H1 (cell line): Measurements from ENCODE around the gene ICAM5.

Source experiments
- CEBPB ChIP-seq: IDR thresholded peaks from 2 replicates; pipeline ENCODE4 v1.6.1; 2012; ENCODE audit warnings: low read depth, low read length
- CTCF ChIP-seq, 3 experiments: IDR thresholded peaks; 1 replicate in 2 of 3; 2 replicates in 1 of 3; pipeline versions ENCODE4 v1.5.1 to v1.6.1; 2011; ENCODE audit warnings: low read length in 3 of 3, mild to moderate bottlenecking in 3 of 3, inconsistent platforms in 2 of 3, low read depth in 1 of 3, moderate library complexity in 1 of 3; ENCODE audit not compliant: insufficient read depth in 1 of 3; ENCODE audit errors: control extremely low read depth in 1 of 3
- EZH2 ChIP-seq: fragments of 200-600 bp; sonication (generic); IDR thresholded peaks from 2 replicates; pipeline ENCODE4 v1.7.1; 2012; ENCODE audit warnings: low read depth, mild to moderate bottlenecking, moderate library complexity, low read length, inconsistent platforms; ENCODE audit not compliant: severe bottlenecking
- JUND ChIP-seq: IDR thresholded peaks from 2 replicates; pipeline ENCODE4 v1.6.1; 2011; ENCODE audit warnings: mild to moderate bottlenecking, improper control_type of control experiment, low read length
- KDM1A ChIP-seq: fragments of 200-600, 300-600 bp; sonication (generic); IDR thresholded peaks from 2 replicates; pipeline ENCODE4 v1.7.1; 2016; ENCODE audit warnings: mild to moderate bottlenecking, low read length, borderline replicate concordance
- MAX ChIP-seq: IDR thresholded peaks from 2 replicates; pipeline ENCODE4 v1.6.1; 2012; ENCODE audit warnings: inconsistent platforms
- SIN3A ChIP-seq, 2 experiments: IDR thresholded peaks in 1 of 2; conservative IDR thresholded peaks in 1 of 2; 2 replicates each; pipeline ENCODE4 v1.6.1; 2011 to 2012; ENCODE audit warnings: low read length in 2 of 2, improper control_type of control experiment in 1 of 2, low read depth in 1 of 2, mild to moderate bottlenecking in 1 of 2
- SRF ChIP-seq: IDR thresholded peaks from 2 replicates; pipeline ENCODE4 v1.6.1; 2011; ENCODE audit warnings: mild to moderate bottlenecking, low read depth, low read length, moderate library complexity
- SUZ12 ChIP-seq: fragments of 200-600 bp; sonication (generic); IDR thresholded peaks from 2 replicates; pipeline ENCODE4 v1.6.1; 2012; ENCODE audit warnings: mild to moderate bottlenecking, inconsistent platforms, low read length, moderate library complexity, mixed read lengths
- TAF1 ChIP-seq: IDR thresholded peaks from 2 replicates; pipeline ENCODE4 v1.6.1; 2011; ENCODE audit warnings: mild to moderate bottlenecking, low read depth, low read length
- YY1 ChIP-seq: IDR thresholded peaks from 2 replicates; pipeline ENCODE4 v1.6.1; 2011; ENCODE audit warnings: low read depth, mild to moderate bottlenecking, low read length

GRCh38 chr19:10327793-10328192, 38.0 kb downstream of the ICAM5 start:
- no peak for TF ChIP-seq SIN3A (conservative IDR thresholded peaks at IDR 0.05 in 1 of 2, IDR thresholded peaks at IDR 0.05 in 1 of 2; ENCODE audit: low read depth in 1 of 2, low read length in 2 of 2)
- TF ChIP-seq SRF = no peak
- TF ChIP-seq CTCF (IDR thresholded peaks at IDR 0.05; ENCODE audit: control extremely low read depth in 1 of 3, insufficient read depth in 1 of 3, low read depth in 1 of 3, low read length in 3 of 3) = no peak
- TF ChIP-seq CEBPB = no peak
- TF ChIP-seq MAX = no peak
- no peak for TF ChIP-seq JUND
- TF ChIP-seq SUZ12 = no peak
- TF ChIP-seq TAF1 = no peak
- TF ChIP-seq EZH2 = no peak
- no peak for TF ChIP-seq YY1
- no peak for TF ChIP-seq KDM1A
